NT2/D1 (cell line): ENCODE results near the gene TOLLIP.

Source experiments
- DNase-seq: peaks from one replicate; pipeline ENCODE4 v3.0.0-alpha.2; 2011; ENCODE audit warnings: low read depth, low spot score
- H3K27me3 ChIP-seq: 2 replicates; pipeline ENCODE4 v1.6.0; 2011; ENCODE audit warnings: mild to moderate bottlenecking; ENCODE audit not compliant: insufficient read length, insufficient read depth
- H3K36me3 ChIP-seq: 2 replicates; pipeline ENCODE4 v1.6.1; 2011; ENCODE audit warnings: mild to moderate bottlenecking, low read length, mixed read lengths; ENCODE audit not compliant: insufficient read depth, insufficient read length
- H3K4me1 ChIP-seq: 2 replicates; pipeline ENCODE4 v1.5.1; 2011; ENCODE audit not compliant: insufficient read depth, insufficient read length
- H3K4me3 ChIP-seq: 2 replicates; pipeline ENCODE4 v1.5.1; 2011; ENCODE audit warnings: low read depth; ENCODE audit not compliant: insufficient read length
- H3K9ac ChIP-seq: 2 replicates; pipeline ENCODE4 v1.6.0; 2011; ENCODE audit warnings: low read depth; ENCODE audit not compliant: insufficient read length
- H3K9me3 ChIP-seq: 2 replicates; pipeline ENCODE4 v1.5.1; 2011; ENCODE audit warnings: mild to moderate bottlenecking, low read length; ENCODE audit not compliant: insufficient read depth
- SUZ12 ChIP-seq: IDR thresholded peaks from 2 replicates; pipeline ENCODE4 v1.6.1; 2011; ENCODE audit not compliant: insufficient read length, insufficient read depth; ENCODE audit errors: extremely low read depth
- YY1 ChIP-seq: IDR thresholded peaks from 2 replicates; pipeline ENCODE4 v1.6.1; 2011; ENCODE audit not compliant: insufficient read length, insufficient read depth
- ZNF274 ChIP-seq: IDR thresholded peaks from 2 replicates; pipeline ENCODE4 v1.6.1; 2011; ENCODE audit warnings: mild to moderate bottlenecking, low read depth, low read length

Gene TOLLIP

GRCh38 chr11:1242289-1242688, 67.1 kb downstream of the TOLLIP start:
- DNase-seq = no peak
- Histone ChIP-seq H3K9me3 (no peaks in the 10 kb centered on the region), H3K27me3 (peaks cover 2% of the 10 kb centered on the region), H3K4me3 (no peak overlapping the region), H3K36me3 (no peaks in the 10 kb centered on the region), H3K9ac (no peak overlapping the region), H3K4me1 (peaks cover 3% of the 10 kb centered on the region)
- no peak for TF ChIP-seq SUZ12
- TF ChIP-seq YY1 = no peak

- no peaks in the 10 kb centered on the region for H3K9me3 ChIP-seq
- H3K27me3 ChIP-seq = peaks cover 2% of the 10 kb centered on the region
- DNase-seq = no peak
- no peak overlapping the region for H3K4me3 ChIP-seq
- H3K4me1 ChIP-seq = peaks cover 3% of the 10 kb centered on the region
- H3K36me3 ChIP-seq = no peaks in the 10 kb centered on the region
- H3K9ac ChIP-seq = no peak overlapping the region
- TF ChIP-seq SUZ12 (no peak), ZNF274 (no peak)
These were observed 67.7 kb downstream of the TOLLIP start for GRCh38 chr11:1241706-1242105.

- DNase-seq = no peak
- Histone ChIP-seq H3K9ac (no peak overlapping the region), H3K27me3 (peaks cover 2% of the 10 kb centered on the region), H3K36me3 (no peaks in the 10 kb centered on the region), H3K4me3 (no peak overlapping the region), H3K4me1 (peaks cover 3% of the 10 kb centered on the region), H3K9me3 (no peaks in the 10 kb centered on the region)
- TF ChIP-seq YY1 (no peak), ZNF274 (no peak), SUZ12 (no peak)
These were observed 68.7 kb downstream of the TOLLIP start for GRCh38 chr11:1240771-1241170.

- no peak for TF ChIP-seq ZNF274
- no peak for TF ChIP-seq YY1
- no peak for TF ChIP-seq SUZ12
- DNase-seq = no peak
- no peaks in the 10 kb centered on the region for H3K36me3 ChIP-seq
- no peaks in the 10 kb centered on the region for H3K9me3 ChIP-seq
- peaks cover 11% of the 10 kb centered on the region for H3K4me1 ChIP-seq
- H3K4me3 ChIP-seq = no peak overlapping the region
- no peak overlapping the region for H3K9ac ChIP-seq
- H3K27me3 ChIP-seq = peaks cover 2% of the 10 kb centered on the region
These were observed 69.7 kb downstream of the TOLLIP start for GRCh38 chr11:1239596-1240205.

- Histone ChIP-seq H3K27me3 (peaks cover 2% of the 10 kb centered on the region), H3K4me1 (peaks cover 11% of the 10 kb centered on the region), H3K4me3 (no peak overlapping the region), H3K9ac (no peak overlapping the region), H3K9me3 (no peaks in the 10 kb centered on the region), H3K36me3 (no peaks in the 10 kb centered on the region)
- TF ChIP-seq YY1 = no peak
- TF ChIP-seq SUZ12 = no peak
- TF ChIP-seq ZNF274 = no peak
- peak; percentile 40 for DNase-seq
These were observed 70.5 kb downstream of the TOLLIP start for GRCh38 chr11:1238767-1239595.

- Histone ChIP-seq H3K9ac (no peak overlapping the region), H3K4me3 (no peak overlapping the region), H3K27me3 (peaks cover 2% of the 10 kb centered on the region), H3K36me3 (no peaks in the 10 kb centered on the region), H3K4me1 (peaks cover 13% of the 10 kb centered on the region), H3K9me3 (no peaks in the 10 kb centered on the region)
- DNase-seq = no peak
- no peak for TF ChIP-seq ZNF274
These were observed 71.6 kb downstream of the TOLLIP start for GRCh38 chr11:1237851-1238250.

GRCh38 chr11:1237128-1237580, 72.3 kb downstream of the TOLLIP start:
- TF ChIP-seq SUZ12 (no peak), ZNF274 (no peak), YY1 (no peak)
- Histone ChIP-seq H3K36me3 (no peaks in the 10 kb centered on the region), H3K27me3 (peaks cover 2% of the 10 kb centered on the region), H3K4me1 (peaks cover 13% of the 10 kb centered on the region), H3K9ac (no peak overlapping the region), H3K9me3 (no peaks in the 10 kb centered on the region), H3K4me3 (no peak overlapping the region)
- no peak for DNase-seq
